GM12874 (cell line): ENCODE results near the gene MYL3.

Experiments
- TF ChIP-seq, protein P1 (sequence below): IDR thresholded peaks from 2 replicates; pipeline ENCODE4 v1.5.1; 2011; ENCODE audit warnings: low read depth, mild to moderate bottlenecking, control low read depth, low read length, moderate library complexity; ENCODE audit not compliant: insufficient read depth

The MYL3 gene

DNA sequence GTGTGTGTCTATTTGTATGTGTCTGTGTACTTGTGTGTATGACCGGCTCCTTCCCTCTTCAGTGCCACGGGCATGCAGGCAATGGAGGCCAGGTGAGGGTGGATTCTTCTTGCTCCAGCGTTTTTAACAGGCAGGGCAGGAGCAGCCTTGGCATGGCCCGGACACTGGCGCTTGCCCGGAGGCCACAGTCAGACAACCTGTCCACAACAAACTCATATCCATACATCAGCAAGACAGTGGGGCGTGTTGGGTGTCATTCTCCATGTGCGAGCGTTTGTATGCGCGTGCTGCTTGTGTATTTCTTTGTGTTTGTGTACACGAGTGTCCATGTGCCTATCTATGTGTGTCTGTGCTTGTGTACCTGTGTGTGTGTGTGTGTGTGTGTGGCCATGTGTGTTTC lies 44.0 kb upstream of the MYL3 start:
- TF ChIP-seq, protein P1, sequence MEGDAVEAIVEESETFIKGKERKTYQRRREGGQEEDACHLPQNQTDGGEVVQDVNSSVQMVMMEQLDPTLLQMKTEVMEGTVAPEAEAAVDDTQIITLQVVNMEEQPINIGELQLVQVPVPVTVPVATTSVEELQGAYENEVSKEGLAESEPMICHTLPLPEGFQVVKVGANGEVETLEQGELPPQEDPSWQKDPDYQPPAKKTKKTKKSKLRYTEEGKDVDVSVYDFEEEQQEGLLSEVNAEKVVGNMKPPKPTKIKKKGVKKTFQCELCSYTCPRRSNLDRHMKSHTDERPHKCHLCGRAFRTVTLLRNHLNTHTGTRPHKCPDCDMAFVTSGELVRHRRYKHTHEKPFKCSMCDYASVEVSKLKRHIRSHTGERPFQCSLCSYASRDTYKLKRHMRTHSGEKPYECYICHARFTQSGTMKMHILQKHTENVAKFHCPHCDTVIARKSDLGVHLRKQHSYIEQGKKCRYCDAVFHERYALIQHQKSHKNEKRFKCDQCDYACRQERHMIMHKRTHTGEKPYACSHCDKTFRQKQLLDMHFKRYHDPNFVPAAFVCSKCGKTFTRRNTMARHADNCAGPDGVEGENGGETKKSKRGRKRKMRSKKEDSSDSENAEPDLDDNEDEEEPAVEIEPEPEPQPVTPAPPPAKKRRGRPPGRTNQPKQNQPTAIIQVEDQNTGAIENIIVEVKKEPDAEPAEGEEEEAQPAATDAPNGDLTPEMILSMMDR = no peak

DNA sequence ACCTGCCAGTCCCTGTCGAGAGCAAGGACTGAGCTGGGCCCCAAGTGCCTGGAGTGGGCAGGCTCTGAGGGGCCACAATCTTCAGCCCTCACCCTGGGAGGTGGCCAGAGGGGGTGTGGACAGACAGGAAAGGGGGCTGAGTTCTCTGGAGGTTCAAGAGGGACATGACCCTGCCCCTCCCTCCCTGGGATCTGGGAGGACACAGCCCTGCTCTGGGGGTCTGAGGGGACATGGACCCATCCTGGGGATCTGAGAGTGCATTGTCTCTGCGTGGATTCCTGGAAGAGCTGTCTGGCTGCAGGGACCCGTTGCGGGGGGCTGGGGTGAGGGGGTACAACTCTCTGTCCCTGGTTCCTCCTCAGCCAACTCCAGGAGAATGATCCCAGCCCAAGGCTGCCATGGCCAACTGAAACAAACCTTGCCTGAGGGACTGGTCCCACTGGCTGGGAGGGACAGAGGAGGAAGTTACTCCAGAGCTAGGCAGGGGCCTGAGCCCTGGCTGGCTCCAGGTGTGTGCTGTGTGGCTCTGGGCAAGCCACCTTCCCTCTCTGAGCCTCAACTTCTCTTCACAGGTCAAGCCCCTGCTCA lies 43.3 kb upstream of the MYL3 start:
- TF ChIP-seq, protein P1 = no peak

DNA sequence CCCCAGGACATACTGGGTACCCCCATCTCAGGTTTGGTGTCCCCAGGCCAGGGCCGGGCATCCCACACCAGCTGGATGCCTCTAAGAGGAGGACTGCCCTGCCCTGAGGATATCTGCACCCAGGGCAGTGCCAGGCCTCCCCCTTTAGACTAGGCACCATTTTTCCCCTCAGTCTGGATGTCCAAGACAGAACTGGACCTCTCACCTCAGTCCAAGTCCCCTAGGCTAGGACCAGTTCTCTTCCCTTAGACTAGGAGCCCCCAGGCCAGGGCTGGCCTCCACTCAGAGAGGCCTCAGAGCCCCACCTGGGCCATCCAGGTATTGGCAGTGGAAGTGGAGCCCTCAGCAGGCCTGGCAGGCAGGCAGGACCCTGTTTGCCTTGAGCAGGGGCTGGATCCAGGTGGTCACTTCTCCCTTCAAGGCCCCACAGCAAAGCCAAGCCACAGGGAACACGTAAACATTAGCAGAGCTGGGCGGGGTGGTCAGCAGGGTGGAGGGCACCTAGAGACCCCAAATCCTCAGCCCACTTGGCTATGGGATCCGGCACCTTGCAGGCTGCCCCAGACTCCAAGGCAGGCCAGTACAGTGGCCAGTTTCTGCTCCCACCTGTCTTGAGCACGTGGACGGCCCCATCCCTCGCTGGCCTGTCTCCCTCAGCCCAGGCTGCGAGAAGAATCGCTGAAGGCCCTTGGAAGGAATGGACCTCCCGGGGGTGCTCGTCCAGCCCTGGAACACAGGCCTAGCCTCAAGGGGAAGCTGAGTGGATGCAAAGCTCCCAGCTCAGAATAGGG lies 42.6 kb upstream of the MYL3 start:
- TF ChIP-seq, protein P1 = no peak

DNA sequence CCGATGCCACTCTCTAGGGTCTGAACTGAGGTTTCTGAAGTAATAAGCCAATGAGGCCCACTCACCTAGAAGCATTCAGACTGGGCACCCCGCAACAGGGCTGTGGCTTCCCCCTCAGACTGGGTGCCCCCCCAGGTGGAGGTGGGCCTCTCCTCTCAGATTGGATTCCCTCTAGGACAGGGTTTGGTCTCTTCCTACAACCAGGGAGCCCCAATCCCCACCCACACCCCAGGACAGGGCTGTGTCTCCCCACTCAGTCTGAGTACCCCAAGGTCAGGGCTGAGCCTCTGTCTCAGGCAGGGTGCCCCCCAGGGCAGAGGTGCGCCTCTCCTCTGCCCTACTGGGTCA lies 41.9 kb upstream of the MYL3 start:
- TF ChIP-seq, protein P1 = no peak

DNA sequence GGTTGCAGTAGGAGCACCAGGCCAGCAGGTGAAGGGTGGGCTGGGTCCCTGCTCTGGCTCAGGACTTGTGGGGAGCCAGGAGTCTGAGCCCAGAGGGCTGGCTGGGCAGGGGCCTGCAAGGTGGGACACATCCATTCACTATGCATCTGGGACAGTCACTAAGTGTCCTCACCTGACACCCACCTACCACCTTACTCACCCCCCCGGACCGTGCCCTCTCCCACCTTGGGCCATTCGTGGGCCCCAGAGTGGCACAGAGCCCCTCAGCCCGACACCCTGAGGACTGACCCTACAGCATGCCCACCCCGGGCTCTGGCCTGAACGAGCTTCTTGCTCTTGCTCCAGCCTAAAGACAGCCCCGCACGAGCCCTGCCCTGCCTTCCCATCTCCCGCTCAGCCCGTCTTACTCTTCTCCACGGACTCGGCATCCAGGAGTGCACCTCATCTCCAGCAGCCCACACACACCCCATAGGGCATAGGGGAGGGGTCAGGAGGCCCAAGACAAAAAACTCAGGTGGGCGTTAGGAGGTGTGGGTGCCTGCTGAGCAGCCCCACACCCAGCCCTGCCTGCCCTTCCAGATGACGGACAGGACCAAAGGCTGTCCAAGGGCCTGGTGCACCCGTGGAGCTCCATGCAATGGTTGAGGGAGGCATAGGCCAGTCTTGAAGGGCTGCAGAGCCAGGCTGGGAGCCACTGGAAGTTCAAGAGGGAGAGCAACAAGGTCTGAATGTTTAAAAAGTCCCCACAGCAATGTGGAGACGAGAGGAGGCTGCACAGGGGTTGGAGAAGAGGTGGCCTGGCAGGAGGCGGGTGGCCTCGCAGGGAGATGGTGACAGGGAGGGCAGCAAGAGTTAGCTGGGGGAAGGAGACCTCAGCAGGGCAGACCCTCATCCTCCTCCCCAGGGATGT lies 41.3 kb upstream of the MYL3 start:
- TF ChIP-seq, protein P1 = no peak

DNA sequence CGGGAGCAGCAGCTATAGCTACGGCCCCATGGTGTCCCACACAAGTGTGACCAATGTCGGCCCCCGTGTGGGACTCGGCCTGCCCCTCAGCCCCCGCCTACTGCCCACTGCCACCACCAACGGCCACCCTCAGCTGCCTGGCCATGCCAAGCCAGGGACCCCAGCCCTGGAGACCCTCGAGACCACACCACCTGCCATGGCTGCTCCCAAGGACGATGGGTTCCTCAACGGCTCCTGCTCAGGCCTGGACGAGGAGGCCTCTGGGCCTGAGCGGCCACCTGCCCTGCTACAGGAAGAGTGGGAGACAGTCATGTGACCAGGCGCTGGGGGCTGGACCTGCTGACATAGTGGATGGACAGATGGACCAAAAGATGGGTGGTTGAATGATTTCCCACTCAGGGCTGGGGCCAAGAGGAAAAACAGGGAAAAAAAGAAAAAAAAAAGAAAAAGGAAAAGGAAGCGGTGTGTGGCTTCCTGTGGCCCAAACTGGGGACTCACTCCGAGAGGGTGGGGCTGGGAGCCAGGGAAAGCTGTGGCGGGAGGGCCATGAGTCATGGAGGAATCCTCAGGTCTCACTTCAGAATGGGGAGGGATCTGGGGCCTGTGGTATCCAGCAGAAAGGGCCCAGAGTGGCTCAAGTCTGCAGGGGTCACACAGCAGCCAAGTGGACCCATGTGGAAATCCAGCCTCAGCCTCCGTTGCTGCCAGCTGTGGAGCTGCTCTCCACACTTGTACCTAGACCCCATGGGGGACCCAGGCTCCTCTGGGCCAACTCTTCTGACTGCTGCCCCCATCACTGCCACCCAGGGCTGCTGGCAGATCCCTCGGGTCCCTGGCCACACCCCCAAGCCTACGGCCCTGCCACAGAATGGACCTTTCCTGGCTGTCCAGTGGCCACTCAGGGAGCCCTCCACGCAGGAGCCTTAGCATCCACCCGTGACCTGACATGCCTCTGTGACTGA lies 40.4 kb upstream of the MYL3 start:
- TF ChIP-seq, protein P1 = no peak
